Measurements from ENCODE around the gene IMMP2L. TPM values are rescaled to one million over a fixed set of nuclear protein-coding genes. Genes with fewer than 3 reads are reported as not detected.
A peak's percentile ranks its signal among the peaks of the same experiment; 100 is the strongest.
"Not testable (repeated sequence)": the region's sequence is repeated elsewhere in the genome, so short reads cannot be mapped to it uniquely, and the experiment has no call there.

IMMP2L gene
- 10 to 100 TPM; 13.5 to 23.7 (median 18.3) TPM for total RNA-seq

DNA sequence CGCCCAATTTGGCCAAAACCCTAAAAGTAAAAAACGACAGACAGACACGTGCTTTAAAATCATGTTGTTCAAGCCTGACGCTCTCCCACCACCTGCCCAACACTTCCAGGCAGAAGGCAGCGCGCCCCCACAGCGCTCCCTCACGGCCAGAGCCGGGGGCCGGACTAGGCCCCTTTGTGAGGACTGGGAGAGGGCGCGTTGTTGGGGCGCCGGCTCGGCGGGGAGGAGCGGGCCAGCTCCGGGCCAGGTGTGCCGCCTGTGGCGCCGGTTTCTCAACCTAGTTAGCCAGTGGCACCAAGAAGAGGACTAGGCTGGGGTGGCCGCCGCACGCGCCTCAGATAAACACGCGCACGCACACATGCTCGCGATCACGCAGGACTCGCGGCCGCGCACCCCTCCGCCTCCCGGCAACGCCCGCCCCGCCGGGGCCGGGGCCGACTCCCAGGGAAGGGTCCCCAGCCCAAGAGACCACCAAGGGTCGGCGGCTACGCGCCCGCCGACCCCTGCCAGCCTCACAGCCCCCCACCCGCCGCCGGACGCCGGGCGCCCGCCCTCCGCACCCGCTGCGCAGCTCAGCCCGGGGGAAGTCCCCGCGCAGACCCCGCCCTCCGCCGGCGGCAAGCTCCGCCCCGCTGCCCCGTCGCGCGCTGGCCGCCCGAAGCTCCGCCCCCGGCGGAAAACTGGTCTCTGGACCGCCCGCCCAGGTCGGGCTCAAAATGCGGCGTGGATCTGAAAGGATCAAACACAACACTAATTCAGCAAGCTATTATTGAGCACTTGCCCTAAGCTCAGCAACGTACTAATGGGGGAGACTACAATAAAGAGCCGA, at the start of gene IMMP2L:
IMMP2L (minus strand) TSS at position 589 of the 829 bp plus-strand sequence.
- peak; percentile 75 to 82 for DNase-seq (ENCODE audit: low spot score in 2 of 2)
- TF ChIP-seq POLR2A (IDR thresholded peaks at IDR 0.05) (peak; percentile 81 to 93), EP300 (IDR thresholded peaks at IDR 0.05) (peak in 1 of 2 donors; percentile 54)
- TF ChIP-seq, protein P1, sequence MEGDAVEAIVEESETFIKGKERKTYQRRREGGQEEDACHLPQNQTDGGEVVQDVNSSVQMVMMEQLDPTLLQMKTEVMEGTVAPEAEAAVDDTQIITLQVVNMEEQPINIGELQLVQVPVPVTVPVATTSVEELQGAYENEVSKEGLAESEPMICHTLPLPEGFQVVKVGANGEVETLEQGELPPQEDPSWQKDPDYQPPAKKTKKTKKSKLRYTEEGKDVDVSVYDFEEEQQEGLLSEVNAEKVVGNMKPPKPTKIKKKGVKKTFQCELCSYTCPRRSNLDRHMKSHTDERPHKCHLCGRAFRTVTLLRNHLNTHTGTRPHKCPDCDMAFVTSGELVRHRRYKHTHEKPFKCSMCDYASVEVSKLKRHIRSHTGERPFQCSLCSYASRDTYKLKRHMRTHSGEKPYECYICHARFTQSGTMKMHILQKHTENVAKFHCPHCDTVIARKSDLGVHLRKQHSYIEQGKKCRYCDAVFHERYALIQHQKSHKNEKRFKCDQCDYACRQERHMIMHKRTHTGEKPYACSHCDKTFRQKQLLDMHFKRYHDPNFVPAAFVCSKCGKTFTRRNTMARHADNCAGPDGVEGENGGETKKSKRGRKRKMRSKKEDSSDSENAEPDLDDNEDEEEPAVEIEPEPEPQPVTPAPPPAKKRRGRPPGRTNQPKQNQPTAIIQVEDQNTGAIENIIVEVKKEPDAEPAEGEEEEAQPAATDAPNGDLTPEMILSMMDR (IDR thresholded peaks at IDR 0.05) = peak in 3 of 5 experiments; percentile 10 to 48 (median 32)
- 1% methylated on average over 40 to 62 of the region's 84 CpGs for WGBS, 2 donors
- Histone ChIP-seq H3K4me3 (peak within 1 kb of the TSS; percentile 90 to 95 (median 93)), H3K27me3 (no peaks in the 10 kb centered on the region), H3K4me1 (peaks cover 0 to 27% (median 3%) of the 10 kb centered on the region in 4 donors), H3K9me3 (no peaks in the 10 kb centered on the region), H3K36me3 (peaks cover 0 to 6% (median 0%) of the 10 kb centered on the region in 3 donors), H3K27ac (peak within 1 kb of the TSS; percentile 82 to 96 (median 95))

DNA sequence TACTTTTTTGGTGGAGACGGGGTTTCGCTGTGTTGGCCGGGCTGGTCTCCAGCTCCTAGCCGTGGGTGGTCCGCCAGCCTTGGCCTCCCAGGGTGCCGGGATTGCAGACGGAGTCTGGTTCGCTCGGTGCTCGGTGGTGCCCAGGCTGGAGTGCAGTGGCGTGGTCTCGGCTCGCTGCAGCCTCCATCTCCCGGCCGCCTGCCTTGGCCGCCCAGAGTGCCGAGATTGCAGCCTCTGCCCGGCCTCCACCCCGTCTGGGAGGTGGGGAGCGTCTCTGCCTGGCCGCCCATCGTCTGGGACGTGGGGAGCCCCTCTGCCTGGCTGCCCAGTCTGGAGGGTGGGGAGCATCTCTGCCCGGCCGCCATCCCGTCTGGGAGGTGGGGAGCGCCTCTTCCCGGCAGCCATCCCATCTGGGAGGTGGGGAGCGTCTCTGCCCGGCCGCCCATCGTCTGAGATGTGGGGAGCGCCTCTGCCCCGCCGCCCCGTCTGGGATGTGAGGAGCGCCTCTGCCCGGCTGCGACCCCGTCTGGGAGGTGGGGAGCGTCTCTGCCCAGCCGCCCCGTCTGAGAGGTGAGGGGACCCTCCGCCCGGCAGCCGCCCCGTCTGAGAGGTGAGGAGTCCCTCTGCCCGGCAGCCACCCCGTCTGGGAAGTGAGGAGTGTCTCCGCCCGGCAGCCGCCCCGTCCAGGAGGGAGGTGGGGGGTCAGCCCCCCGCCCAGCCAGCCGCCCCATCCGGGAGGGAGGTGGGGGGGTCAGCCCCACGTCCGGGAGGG, 47.4 kb upstream of the IMMP2L start:
- 88 to 96% methylated on average over 5 to 10 of the region's 58 CpGs for WGBS, 2 donors
- H3K9me3 ChIP-seq; H3K27me3 ChIP-seq; DNase-seq (ENCODE audit: low spot score in 2 of 2); H3K36me3 ChIP-seq; H3K27ac ChIP-seq; H3K4me1 ChIP-seq; H3K4me3 ChIP-seq: not testable (repeated sequence)

DNA sequence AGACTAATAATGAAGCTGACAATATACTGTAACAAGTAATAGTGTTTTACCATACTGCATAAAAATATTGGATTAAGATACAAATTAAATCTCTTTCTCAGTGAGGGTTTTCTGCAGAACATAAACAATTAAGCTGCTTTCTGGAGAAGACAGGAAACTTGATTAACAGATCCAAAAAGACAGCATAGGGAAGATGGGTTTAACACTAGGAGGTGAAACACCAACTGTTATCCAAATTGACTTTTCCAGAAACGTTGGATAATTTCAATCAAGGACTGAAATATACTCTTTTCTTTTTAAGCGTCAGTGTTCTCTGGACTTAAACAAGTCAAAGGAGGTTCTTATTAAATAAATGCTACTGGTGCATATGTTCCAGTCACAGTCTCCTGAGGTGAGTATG, 45.3 kb upstream of the IMMP2L start:
- 61 to 75% methylated on average over 2 of the region's 2 CpGs for WGBS, 2 donors
- H3K27ac ChIP-seq = no peak overlapping the region
- H3K27me3 ChIP-seq = no peaks in the 10 kb centered on the region
- H3K36me3 ChIP-seq = no peaks in the 10 kb centered on the region
- H3K9me3 ChIP-seq = peaks cover 0 to 8% (median 0%) of the 10 kb centered on the region in 4 donors
- no peaks in the 10 kb centered on the region for H3K4me1 ChIP-seq
- TF ChIP-seq EP300 (IDR thresholded peaks at IDR 0.05) (no peak), POLR2A (IDR thresholded peaks at IDR 0.05) (no peak)
- TF ChIP-seq, protein P1 (IDR thresholded peaks at IDR 0.05) = no peak
- no peak for DNase-seq (ENCODE audit: low spot score in 2 of 2)
- no peak overlapping the region for H3K4me3 ChIP-seq

DNA sequence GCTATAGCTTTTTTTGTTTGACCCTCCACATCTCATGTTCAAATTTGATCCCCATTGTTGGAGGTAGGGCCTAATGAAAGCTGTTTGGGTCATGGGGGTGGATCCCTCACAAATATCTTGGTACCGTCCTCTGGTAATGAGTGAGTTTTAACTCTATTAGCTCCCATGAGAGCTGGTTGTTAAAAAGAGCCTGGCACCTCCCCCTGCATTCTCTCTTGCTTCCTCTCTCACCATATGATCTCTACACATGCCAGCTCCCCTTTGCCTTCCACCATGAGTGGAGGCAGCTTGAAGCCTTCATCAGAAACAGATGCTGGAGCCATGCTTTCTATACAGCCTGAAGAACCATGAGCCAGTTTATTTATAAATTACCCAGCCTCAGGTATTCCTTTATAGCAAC, 43.0 kb upstream of the IMMP2L start:
- Histone ChIP-seq H3K9me3 (peaks cover 0 to 8% (median 0%) of the 10 kb centered on the region in 4 donors), H3K27ac (no peak overlapping the region), H3K27me3 (no peaks in the 10 kb centered on the region), H3K36me3 (no peaks in the 10 kb centered on the region), H3K4me3 (no peak overlapping the region), H3K4me1 (no peaks in the 10 kb centered on the region)
- TF ChIP-seq, protein P1 (IDR thresholded peaks at IDR 0.05) = no peak
- no peak for TF ChIP-seq EP300 (IDR thresholded peaks at IDR 0.05)
- no peak for TF ChIP-seq POLR2A (IDR thresholded peaks at IDR 0.05)
- 19 to 25% methylated on average over 1 of the region's 1 CpG for WGBS, 2 donors
- no peak for DNase-seq (ENCODE audit: low spot score in 2 of 2)

DNA sequence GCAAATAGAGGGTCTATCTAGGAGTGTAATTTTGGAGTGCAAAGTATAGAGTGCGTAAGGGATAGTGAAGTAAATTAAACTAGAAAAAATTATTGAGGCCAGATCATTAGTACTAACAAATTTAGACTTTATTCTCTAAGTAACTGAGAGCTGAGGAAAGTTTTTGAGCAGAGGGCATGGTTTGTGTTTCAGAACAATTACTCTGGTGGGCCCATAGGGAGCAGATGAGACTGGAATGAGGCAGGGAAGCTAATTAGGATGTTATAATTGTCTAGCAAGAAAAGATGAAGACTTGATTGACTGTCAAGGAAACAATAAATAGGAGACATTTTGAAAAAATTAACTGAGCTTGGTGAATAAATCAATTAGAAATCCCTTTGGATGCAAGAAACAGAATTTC, 37.8 kb upstream of the IMMP2L start:
- Histone ChIP-seq H3K27me3 (no peaks in the 10 kb centered on the region), H3K4me1 (no peaks in the 10 kb centered on the region), H3K36me3 (no peaks in the 10 kb centered on the region), H3K9me3 (peaks cover 0 to 2% (median 0%) of the 10 kb centered on the region in 4 donors), H3K4me3 (no peak overlapping the region), H3K27ac (no peak overlapping the region)
- DNase-seq (ENCODE audit: low spot score in 2 of 2) = no peak
- WGBS, 2 donors = 92 to 100% methylated on average over 1 of the region's 1 CpG
- TF ChIP-seq EP300 (IDR thresholded peaks at IDR 0.05) (no peak), POLR2A (IDR thresholded peaks at IDR 0.05) (no peak)
- TF ChIP-seq, protein P1 (IDR thresholded peaks at IDR 0.05) = no peak
